NCI-H146 treated with DMSO at 0.1 percent for 48 hours (cell line): ENCODE results near the gene MEF2C.

Experiments used
- DNase-seq: peaks from one replicate; lab custom pipeline; 2025; ENCODE audit not compliant: unreplicated experiment; lab: John Stamatoyannopoulos, UW

MEF2C gene

DNA sequence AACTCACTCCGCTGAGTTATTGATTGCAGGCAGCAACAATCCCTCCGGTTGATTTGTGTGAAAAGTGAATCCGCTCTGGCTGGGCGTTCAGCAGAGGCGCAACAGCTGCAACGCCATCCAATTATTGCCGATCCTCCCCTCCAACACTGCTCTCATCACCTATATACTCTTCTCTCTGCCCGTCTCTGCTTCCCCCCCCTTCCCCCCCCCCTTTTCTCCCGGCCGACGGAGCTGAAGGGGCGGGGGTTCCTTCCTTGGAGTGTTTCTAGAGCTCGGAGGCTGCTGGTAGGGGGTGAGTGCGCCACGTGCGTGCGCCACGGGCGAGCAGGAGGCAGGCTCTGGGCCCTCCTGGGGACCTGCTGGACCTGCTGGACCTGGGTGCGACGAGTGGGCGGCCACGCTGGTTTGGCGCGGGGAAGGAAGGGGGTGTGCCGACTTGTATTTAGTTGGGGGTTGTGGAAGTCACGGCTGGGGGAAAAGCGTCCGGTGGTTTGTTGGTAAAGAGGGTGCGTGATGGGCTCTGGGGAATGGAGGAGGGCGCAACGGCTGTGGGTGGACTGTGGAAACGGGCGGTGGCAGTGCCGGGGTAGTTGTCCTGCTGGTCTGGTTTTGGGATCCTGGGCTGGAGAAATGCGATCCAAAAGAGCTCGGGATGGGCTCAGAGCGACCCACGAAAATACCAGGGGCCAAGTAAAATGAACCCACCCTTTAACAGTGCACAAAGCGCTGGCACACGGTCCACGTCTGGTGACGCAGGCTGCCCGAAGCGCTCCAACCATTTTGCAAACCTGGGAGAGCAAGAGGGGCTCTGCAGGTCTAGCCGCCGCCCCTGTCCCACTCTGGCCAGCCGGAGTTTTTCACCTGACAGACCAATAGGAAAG is 6.4 kb upstream of the MEF2C start:
- DNase-seq: no peak

DNA sequence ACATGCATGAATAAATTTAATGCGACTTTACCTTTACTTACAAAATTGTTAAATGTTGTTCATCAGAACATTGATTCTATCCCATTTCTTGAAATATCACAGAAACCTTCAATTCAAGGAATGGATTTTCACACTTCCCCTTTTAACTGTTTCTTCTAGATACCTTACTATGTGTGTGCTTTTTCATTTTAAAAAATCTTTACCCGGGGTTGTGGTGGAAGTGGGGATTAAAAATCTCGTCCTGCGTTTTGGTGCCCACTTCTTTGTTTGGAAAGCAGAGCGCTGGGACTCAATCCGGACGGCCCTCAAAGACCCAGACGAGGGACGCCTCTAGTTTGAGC is 5.8 kb upstream of the MEF2C start:
- no peak for DNase-seq

DNA sequence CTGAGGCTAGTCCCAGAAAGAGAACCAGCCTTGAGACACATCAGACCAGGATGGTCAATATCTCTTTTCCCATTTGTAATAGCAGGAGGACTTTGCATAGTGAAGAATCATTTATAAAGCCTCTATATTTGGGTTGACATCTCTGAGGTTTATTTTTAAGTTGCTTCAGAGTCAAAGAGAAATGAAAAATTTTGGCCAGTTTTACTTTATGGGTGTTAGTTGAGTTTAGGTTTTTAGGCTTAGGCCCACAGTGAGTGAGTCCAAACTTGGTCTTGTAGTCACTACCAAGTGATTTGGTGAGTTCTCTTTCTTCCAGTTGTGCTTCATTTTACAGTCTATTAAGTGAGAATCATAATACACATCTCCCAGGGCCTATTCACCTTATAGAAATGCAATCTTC is 5.3 kb upstream of the MEF2C start:
- no peak for DNase-seq

DNA sequence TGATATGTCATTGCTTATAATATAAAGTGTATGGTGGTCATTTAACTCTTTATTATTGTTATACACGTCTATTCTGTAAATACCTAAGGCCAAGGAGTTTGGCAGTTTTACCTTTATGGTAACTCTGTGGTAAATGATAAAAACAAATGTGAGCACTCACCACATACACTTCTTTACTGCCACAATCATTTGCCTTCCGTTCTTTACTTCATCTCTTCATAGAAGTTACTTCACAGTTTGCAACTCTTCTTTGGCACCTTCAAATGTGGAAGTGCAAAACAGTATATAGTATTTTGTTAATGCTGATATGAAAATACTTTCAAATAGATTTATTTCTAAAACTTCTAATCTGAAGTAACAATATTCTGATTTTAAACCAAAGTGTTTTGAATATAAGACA is 4.4 kb upstream of the MEF2C start:
- no peak for DNase-seq

GRCh38 chr5:88886746-88887341 is 3.9 kb upstream of the MEF2C start:
- DNase-seq: no peak

DNA sequence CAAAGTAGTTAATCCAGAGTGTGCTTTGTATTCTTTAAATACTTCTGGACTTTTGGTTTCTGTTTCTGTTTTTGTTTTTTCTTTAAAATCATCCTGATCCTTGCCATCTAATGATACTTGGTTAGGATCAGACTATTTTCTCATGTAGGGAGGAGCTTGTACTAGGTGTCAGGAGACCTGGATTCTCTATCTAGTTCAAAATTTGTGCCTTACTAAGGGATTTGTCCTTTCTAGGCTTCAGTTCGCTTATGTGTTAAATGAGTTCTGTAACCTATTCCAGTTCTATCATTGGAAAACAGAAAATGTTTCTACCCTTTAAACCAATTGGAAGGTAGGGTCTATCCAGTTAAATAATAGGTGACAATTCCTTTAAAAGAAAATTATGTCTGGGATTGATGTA is 3.3 kb upstream of the MEF2C start:
- DNase-seq: no peak

GRCh38 chr5:88885002-88885401 is 2.0 kb upstream of the MEF2C start:
- DNase-seq: no peak

GRCh38 chr5:88884608-88884877 is 1.6 kb upstream of the MEF2C start:
- DNase-seq: no peak

DNA sequence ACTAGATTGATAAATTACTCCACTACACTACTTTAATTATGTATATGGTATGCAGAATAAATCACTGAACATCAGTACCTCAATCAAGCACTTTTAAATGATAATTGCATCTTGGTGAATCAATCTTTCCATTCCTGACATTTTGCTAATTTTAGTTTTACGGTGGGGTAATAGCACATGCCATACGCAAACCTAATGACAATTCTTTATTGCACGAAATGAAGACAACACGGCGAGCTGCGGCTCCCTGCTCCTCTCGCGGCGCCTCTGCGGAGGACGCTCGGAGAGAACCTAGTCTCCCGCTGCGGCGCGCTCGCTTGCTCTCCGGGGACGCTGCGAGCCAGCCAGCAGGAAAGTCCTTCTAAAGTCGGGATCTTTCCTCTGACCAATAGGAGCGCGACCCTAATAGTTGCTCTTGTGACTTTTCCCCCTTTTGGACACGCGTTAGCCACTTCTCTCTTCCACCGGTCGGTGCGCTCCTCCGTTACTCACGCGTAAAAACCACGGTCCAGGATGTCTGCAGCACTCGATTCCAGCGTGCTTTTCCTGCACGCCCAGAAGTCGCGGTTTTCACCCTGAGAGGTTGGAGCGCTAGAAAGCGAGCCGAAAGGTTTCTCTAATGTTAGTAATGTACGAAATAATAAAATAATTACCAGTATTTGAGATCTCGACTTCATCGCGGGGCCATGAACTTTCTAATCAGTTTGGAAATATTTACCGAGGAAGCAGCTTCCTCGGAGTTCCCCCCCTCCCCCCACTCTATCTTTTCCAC is 1.0 kb upstream of the MEF2C start:
- peak; percentile 5 for DNase-seq

- DNase-seq: no peak
Observed at GRCh38 chr5:88882276-88883038, 527 bp downstream of the MEF2C start.

DNA sequence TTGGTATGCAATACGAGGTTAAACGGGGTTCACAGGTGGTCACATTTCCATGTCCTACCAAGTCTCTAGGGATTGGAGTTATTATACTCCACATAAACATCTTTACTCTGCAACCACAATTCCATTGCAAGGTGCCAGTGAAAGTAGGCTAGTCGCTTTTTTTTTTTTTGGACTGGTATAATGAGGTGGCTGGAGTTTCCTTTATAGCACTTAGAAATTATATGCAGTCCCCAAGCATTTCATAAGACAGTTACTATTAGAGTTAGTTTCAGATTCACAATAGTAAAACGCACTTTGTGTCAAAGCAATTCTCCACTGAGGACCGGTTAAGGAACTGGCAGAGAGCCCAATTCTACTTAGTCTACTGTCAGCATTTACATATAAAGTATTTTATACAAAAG is 1.4 kb downstream of the MEF2C start:
- DNase-seq: no peak

DNA sequence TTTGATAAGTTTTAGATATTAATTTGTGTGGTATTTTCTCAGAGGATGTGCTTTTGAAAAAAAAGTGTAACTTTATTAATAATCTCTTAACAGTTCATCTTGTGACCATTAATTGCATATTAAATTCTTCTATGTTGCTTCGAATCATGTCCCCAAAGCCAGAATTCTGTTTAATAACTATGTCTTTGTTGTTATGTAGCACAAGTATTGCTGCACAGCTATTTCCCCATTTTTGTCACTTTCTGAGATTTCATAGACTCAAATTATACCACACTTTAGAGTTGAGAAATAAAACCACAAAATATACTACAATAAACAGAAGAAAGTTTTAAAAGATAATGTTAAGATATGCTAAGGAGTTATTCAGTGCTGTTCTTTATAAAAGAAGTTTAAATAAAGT is 2.8 kb downstream of the MEF2C start:
- DNase-seq: no peak

- no peak for DNase-seq
Observed at GRCh38 chr5:88879724-88880123, 3.3 kb downstream of the MEF2C start.

DNA sequence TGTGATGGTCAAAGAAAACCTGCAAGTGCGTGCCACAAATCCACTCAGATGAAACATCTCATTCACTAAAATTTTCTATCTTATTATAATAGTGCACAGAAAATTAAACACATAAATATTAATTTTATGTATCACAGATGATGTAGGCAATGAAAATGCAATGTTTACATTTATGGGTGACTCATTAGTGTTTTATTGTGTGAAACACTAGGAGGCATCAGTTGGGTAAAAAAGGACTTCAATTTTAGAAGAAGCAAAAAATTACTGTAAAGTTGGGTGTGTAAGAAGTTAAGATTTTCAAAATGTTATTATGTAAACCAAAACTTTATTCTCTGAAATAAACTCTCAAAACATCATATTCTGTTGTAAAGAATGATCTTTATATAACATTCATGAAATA is 4.0 kb downstream of the MEF2C start:
- DNase-seq: no peak

DNA sequence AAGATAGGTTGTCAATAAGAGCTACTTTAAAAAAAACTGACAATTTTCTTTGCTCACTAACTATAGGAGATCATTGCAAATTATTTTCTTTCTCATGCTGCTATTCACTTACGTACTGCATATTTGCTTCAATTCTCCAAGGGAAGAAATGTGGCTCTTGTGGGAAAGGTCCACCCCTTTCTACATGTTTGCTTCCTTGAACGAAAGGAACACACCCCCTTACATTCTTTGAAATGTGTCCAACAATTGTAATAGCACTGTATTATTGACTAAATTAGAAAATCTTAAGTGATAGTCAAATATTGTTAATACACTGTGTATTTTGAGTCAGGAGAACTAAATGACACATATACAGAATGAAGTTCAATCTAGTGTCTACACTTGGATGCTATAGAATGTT is 5.2 kb downstream of the MEF2C start:
- no peak for DNase-seq

GRCh38 chr5:88876714-88877113 is 6.3 kb downstream of the MEF2C start:
- DNase-seq: no peak

DNA sequence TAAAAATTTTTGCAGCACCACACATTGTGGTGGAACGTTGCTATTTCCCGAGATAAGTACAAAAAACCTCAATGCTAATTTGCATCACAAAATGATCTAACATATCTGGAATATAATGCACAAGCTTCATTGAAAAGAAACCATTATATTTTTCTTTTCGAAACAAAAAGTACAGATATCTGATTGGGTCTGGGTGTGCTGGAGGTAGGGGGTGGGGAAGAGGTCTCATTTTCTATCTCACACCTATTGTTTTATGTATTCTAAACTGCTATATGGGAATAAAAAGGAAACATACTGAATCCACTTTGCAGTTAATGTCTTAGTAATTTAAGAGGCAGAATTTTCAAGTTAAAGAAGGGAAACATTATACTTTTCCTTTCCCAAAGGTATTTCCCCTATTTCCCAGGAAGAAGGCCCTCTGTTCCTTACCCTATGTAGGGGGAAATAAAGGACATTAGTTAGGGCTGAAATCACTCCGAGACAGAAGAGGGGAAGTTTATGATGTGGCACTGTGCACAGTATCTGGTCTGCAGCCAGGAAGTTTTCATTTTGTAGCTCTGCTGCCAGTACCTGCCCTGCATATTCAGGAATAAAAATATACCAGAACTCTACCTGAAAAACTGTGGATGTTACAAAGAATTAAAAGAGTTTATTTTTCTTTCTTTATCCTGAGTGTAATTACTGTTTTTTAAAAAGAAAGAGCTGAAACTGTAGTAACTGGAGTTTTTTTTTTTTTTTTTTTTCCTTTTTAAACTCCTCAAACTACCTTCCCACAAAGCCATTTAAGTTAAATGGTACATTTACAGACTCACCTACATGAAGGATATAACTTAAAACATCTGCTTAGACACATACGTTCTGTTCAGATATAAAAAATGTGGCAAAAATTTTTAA is 7.4 kb downstream of the MEF2C start:
- DNase-seq: no peak

- DNase-seq: no peak
Observed at GRCh38 chr5:88873447-88873846, 9.5 kb downstream of the MEF2C start.

GRCh38 chr5:88872971-88873370 is 10.0 kb downstream of the MEF2C start:
- no peak for DNase-seq

- DNase-seq: no peak
Observed at GRCh38 chr5:88870285-88870684, 12.7 kb downstream of the MEF2C start.
